GM21825 (cell line): ENCODE data around the gene ZBED1.
"Not testable (repeated sequence)": the region's sequence is repeated elsewhere in the genome, so short reads cannot be mapped to it uniquely, and the experiment has no call there.

Source experiments
- ATAC-seq: cut with Tn5 transposase; IDR thresholded peaks from one replicate; pipeline ENCODE4 v1.9.1; 2021; ENCODE audit warnings: mild to moderate bottlenecking, moderate library complexity; ENCODE audit not compliant: unreplicated experiment

ZBED1 gene

GRCh38 chrX:2520539-2520938 is 19.8 kb upstream of the ZBED1 start:
- ATAC-seq = no peak

GRCh38 chrX:2519638-2520037 is 18.9 kb upstream of the ZBED1 start:
- ATAC-seq = not testable (repeated sequence)

- ATAC-seq = peak; percentile 1
These were observed 16.3 kb upstream of the ZBED1 start for GRCh38 chrX:2517055-2517454.

- peak; percentile 48 for ATAC-seq
These were observed 15.8 kb upstream of the ZBED1 start for GRCh38 chrX:2516623-2517022.

GRCh38 chrX:2514131-2514530 is 13.4 kb upstream of the ZBED1 start:
- no peak for ATAC-seq

GRCh38 chrX:2513121-2513664 is 12.4 kb upstream of the ZBED1 start:
- ATAC-seq = no peak

GRCh38 chrX:2512501-2512900 is 11.7 kb upstream of the ZBED1 start:
- no peak for ATAC-seq

GRCh38 chrX:2511326-2511725 is 10.6 kb upstream of the ZBED1 start:
- ATAC-seq = no peak

- no peak for ATAC-seq
These were observed 8.0 kb upstream of the ZBED1 start for GRCh38 chrX:2508648-2509335.

- no peak for ATAC-seq
These were observed 7.3 kb upstream of the ZBED1 start for GRCh38 chrX:2507904-2508627.

GRCh38 chrX:2507196-2507595 is 6.4 kb upstream of the ZBED1 start:
- no peak for ATAC-seq

GRCh38 chrX:2505341-2505740 is 4.6 kb upstream of the ZBED1 start:
- not testable (repeated sequence) for ATAC-seq

- ATAC-seq = no peak
These were observed 4.0 kb upstream of the ZBED1 start for GRCh38 chrX:2504706-2505332.

GRCh38 chrX:2503591-2504500 is 3.1 kb upstream of the ZBED1 start:
- no peak for ATAC-seq

GRCh38 chrX:2502668-2503519 is 2.1 kb upstream of the ZBED1 start:
- no peak for ATAC-seq

- no peak for ATAC-seq
These were observed 1.4 kb upstream of the ZBED1 start for GRCh38 chrX:2502120-2502667.

- no peak for ATAC-seq
These were observed 855 bp upstream of the ZBED1 start for GRCh38 chrX:2501559-2502102.

- ATAC-seq = peak; percentile 45
These were observed 529 bp downstream of the ZBED1 start for GRCh38 chrX:2500091-2500802.

- no peak for ATAC-seq
These were observed 1.3 kb downstream of the ZBED1 start for GRCh38 chrX:2499507-2499906.
